ENCODE results near the gene HSBP1L1.
A peak's percentile ranks its signal among the peaks of the same experiment; 100 is the strongest.

The HSBP1L1 gene

DNA sequence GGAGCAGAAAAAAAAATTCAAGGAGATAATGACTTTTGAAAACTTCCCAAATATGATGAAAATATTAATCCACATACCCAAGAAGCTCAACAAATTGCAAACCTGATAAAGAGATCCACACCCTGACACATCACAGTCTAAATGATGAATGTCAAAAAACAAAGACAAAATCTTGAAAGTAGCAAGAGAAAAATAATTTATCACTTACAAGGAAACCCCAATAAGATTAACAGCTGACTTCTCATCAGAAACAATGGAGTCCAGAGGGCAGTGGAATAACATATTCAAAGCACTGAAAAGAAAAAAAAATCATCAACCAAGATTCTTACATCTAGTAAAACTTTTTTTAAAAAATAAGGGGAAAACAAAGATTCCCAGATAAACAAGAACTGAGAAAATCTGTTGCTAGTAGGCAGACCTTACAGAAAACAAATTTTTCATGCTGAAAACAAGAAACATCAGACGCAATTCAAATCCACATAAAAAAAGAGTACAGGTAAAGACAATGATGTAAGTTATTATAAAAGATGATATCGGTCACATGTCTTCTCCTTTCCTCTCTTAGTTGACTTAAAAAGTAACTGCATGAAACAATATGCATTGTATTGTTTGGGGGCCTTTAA, 34.3 kb upstream of the HSBP1L1 start:
- DNase-seq, result no peak

DNA sequence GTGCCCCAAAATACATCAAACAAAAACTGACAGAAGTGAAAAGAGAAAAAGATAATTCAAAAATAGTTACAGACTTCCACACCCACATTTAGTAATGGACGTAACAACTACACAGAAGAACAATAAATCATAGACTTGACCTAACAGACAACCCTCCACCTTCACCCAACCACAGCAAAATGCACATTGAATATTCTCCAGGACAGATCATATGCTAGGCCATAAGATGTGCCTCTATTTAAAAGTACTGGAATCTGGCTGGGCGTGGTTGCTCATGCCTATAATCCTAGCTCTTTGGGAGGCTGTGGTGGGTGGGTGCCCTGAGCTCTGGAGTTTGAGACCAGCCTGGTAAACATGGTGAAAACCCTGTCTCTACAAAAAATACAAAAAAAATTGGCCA, 33.0 kb upstream of the HSBP1L1 start:
- no peak for DNase-seq

DNA sequence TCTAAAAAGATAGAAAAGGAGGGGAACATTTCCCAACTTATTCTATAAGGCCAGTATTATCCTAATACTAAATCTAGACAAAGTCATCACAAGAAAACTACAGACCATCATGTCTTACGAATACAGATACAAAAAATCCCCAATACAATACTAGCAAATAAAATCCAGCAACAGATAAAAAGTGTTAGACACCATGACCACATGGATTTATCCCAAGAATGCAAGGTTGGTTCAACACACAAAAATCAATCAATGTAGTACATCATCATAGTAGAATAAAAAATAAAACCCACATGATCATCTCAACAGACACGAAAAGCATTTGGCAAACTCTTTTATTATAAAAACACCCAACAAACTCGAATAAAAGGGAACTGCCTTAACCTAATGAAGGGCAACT, 31.5 kb upstream of the HSBP1L1 start:
- DNase-seq, result no peak

DNA sequence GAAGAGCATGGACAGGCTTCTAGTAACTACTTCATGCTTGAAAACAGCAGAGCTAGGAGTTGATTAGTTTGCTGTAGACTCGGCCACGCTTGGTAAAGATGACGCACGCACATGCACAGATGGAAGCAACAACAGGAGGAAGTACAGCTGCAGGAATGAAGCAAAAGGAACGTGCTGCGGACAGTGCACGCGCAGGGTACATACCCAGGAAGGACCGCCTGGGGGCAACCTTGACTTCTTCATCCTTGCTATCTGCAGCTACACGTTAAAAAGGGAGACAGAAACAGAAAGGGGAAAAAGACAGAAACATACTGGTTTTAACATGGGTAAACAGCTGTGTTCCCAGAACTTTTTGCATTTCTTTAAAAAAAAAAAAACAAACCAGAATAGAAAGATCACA, 30.7 kb upstream of the HSBP1L1 start:
- DNase-seq, result no peak

DNA sequence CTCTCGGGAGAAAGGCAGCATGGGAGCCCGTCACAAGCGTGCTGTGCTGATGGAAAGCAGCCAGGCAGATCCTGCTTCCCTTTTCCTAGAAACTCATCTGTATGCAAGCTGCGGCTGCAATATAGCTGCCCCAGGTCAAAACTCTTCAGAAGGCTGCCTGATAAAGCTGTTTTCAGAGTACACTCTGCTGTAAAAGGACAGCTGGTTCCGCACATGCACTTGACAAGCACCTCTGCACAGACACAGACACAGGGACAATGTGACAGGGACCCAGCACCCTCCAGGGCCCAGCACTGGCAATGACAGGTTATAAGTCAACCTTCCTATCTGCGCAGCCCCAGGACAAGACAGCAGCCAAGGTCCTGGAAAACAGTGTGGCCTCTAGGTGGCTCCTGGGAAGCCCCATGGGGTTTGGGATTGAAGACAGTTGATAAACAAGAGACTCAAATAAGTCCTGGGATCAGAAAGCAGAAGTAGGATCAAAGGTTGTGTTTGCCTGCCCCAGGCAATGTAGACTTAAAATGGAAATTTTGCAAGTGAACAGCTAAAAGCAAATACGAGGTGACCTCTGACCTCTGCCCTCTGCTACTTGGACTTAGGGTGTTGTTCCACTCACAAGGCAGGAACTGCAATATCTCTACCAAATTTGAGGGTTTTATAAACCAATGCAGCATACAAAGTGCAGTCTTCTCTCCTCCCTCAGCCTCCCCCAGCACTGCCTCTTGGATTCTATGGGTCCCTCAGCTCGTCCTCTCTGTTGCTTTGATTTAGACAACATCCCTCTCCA, 29.9 kb upstream of the HSBP1L1 start:
- DNase-seq, result no peak

DNA sequence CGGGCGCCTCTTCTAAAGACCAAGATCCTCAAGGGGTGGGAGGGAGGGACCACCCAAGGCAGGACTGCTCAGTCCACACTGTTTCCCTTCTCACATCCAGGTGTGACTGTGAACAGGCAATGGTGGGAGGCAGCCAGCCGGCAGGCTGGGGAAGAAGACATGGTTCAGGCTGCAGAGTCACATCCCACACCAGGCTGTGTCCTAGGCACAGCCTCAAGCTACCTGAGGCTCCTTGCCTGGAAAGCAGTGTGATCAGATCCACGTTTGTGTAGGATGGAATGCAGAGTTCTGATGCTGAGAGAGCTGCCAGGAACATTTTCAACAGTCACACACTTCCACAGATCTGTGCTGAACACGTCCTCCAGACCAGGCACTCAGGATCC, 29.4 kb upstream of the HSBP1L1 start:
- no peak for DNase-seq

DNA sequence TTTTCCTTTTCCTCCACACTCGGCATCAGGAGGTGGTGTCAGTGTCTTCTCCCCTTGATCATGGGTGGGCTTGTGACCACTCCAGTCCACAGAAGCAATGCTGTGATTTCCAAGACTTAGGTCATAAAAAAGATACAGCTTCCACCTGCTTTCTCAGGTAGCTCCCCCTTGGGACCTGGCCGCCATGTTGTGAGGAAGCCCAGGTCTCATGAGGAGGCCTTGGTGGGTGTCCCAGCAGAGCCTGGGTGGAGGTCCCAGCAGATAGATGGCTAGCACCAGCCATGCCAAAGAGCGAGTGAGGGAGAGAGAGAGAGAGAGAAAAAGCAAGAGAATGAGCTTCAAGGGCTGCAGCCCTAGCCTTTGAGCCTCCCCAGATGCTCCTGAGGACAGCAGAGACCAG, 28.9 kb upstream of the HSBP1L1 start:
- no peak for DNase-seq

DNA sequence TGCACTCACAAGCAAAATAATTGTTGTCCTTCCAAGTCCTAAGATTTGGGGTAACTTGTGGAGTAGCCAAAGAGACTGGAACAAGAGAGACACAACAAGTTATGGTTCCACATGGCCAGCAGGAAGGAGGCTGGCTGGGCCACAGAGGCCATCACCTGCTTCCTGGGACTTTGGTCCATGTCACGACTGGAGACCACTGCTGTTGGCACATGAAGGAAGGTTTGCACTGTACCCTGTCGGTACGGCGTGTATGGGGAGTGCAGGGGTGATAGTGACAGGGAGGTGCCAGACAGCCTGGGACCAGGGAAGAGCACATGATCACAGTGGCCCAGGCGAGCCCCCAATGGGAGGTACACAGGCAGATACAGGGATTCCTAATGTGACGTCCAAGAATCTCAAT, 28.5 kb upstream of the HSBP1L1 start:
- DNase-seq, result no peak

DNA sequence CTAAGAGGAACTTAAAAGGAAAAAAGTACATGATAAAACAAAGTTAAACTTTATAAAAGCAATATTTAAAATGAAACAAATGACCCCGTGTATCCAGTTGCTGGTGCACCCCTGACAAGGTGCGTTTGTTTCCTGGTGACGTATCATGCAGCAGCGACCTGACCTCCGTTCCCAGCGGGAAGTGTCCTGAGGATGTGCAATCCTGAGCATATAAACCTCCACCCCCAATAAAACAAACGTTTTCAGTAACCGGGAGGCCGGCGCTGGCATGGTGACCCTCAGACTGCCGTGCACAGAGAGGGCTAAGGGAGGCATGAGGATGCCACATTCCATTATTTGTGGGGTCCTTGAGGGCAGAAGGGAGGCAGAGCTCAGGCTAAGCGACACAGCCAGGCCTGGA, 27.8 kb upstream of the HSBP1L1 start:
- no peak for DNase-seq

DNA sequence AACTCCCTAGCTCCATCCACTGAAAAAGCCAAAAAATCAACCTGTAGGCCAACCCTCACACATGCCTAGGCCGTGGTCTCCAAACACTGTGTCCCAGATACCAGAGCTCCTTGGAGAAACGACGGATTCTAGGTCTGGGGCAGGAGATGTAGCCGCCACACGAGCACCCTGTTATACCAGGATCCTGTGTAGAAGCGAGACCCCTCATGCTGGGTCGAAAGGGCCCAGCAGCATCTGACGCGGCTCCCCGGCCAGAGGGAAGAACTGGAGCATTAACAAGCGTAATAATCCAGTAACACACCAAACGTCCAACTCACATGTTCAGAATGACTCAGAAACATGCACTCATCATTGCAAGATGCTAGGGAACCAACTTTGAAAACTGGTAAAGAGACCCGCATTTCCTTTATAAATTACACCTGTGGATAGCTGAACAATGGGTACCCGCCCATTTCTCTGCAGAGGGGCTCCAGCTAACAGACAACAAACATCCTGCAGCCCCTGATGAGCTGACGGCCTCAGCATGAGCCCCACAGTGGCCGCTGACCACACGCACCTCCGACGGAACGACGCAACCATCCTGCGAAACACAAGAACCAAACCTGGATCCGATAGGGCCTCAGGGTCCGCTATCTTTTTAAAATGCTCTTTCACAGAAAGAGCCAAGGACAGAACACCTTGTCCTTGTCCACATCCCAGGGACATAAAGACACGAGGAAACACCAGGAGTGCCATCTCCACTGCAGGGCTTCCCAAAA, 27.2 kb upstream of the HSBP1L1 start:
- DNase-seq, result no peak

DNA sequence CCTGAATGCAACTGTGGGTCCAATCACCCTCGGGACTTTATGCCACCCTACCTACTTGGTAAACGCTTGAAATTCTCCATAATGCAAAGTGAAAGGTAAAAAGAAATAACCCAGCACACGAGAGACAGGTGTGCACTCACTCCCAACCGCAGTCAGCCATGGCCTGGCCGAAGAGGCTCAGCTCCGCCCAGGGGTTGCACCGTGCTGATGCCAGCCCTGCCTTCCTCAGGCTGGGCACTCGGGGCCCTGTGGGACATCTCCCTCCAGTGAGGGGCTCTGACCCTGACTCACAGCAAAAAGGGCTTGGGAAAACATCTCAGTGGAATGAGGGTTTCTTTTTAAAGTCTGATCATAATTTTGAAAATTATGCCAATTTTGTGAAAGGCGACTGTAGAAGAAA, 26.2 kb upstream of the HSBP1L1 start:
- no peak for DNase-seq

DNA sequence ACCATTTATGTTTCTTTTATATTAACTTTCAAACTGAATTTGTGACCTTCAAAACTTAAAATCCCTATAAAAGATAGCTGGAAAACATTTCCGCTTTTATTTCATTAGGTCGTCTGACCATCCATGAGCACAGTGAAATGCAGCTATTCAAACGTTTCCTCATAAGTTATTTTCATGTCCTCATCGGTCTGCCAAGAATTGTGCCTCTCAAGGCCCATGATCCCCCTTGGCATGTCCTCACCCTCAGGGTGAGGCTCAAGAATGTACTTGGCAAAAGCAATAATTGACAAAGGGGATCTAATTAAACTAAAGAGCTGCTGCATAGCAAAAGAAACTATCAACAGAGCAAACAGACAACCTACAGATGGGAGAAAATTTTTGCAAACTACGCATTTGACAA, 25.3 kb upstream of the HSBP1L1 start:
- DNase-seq, result no peak

DNA sequence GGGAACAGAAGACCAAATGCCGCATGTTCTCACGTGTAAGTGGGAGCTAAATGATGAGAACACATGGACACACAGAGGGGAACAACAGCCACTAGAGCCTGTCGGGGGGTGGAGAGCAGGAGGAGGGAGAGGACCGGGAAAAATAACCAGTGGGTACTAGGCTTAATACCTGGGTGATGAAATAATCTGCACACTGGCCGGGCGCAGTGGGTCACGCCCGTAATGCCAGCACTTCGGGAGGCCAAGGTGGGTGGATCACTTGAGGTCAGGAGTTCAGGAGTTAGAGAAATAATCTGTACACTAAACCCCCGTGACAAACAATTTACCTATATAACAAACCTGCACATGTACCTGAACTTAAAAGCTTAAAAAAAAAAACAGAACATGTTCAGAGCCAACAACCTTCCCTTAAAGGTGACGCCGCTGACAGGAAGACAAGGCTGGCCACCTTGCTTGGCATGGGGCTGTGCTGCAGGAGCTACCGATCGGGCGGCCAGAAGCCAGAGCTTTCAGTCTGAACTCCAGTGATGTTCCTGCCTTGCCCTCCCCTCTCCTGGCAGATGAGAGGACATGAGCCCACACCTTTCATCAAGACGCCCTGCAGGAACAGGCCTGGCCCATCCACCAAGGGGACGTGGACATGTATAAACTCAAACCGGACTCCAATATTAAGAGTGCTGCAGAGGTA, 24.2 kb upstream of the HSBP1L1 start:
- DNase-seq, result no peak

DNA sequence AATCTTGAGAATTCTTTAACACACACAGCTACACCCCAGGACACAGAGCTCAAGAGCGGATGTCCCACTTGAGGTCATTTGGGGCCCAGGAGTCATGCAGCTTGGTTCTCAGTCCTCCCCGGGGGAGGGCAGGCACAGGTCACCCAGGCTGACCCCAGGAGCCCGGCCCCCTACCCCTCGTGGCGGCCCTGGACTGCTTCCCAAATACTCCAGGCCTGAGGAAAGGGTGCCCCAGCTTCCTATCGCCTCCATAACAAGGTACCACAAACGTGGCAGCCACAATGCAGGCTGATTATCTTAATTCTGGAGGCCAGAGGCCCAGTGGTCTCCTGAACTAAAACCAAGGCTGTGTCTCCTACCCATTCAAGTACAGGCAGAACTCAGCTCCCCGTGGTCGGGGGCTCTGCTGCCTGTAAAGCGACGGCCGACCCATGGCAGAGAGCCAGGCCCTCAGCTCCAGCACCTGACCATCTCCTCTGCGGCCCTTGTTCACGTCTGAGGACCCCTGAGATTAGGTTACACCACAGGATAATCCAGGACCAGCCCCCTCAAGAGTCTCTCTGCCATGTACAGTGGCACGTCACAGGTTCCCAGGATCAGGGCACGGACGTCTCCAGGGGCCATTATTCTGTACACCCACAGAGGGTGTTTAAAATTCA, 23.5 kb upstream of the HSBP1L1 start:
- DNase-seq, result no peak

DNA sequence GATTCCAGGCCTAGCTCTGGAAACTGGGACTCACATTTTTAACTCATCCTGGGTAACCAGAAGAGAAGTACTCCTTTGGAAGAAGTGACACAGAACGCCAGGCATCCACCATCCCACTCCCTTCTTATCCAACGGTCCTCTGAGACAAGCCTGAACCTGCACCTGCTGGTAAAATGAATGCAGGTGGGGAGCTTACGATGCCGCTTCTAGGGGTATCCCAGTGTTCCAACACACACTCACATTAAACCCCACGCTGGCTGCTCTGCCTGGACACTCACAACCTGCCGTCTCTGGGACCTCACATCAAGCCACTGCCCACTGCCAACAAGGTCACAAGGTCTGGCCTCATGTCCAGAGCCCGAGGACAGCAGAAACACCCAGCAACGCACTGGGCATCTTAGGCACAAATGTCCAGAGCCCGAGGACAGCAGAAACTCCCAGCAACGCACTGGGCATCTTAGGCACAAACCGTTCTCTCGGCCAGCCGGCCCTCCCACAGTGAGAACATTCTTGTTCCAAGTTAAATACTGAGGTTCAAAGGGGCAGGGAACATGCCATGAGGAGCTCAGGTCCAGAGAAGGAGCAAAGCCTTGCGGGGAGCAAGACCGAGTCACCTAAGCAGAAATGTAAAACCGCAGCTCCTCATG, 22.8 kb upstream of the HSBP1L1 start:
- no peak for DNase-seq

DNA sequence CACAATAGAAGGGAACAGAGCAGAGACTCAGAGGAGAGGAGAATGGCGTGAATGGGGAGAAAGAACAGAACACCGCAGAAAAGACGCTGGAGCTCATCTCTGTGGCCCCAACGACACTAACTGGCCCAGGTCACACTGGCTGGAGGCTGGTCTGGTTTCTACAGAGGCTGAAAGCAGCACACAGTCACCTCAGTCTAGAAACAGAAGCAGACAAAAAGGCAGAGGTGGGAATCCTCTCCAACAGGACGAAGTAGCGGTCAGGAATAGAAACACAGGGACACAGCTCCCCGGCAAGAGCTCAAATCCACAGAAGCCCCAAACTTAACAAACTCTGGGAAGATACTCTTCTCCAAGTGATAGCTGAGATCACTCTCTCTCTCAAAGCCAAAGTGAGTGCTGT, 22.2 kb upstream of the HSBP1L1 start:
- no peak for DNase-seq

DNA sequence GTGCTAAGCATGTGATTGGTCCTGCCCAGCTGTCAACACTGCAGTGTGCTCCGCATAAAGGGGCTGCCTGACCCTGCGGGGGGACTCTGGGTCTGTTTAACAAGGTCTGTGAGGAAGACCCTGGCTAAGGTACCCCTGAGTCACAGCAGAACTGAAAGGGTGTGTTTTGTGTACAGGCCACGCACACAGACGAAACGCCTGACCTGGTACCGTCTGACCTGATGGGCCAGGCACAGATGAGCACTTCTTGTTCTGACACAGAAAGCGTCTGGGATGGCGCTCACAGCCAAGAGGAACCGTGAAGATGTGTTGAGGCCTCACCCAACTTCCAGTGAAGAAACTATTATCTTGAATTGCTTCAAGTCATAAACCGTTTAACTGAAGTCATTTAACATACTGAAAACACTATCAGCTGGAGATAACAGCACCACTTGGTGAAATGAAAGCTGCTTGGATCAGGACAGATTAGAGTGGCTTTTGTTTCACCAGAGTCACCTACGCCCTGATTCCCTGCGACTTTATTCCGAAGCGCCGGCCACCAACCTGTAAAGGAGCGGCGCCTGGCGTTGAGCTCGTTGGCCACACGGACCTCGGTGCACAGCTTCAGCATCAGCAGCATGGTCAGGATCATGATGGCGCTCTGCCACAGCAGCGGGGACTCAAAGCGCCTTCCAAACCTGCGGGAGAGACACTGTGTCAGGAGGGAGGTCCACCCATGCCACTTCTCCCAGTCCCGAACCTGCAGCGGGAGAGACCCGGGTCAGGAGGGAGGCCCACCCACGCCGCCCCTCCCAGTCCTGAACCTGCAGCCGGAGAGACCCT, 21.4 kb upstream of the HSBP1L1 start:
- DNase-seq, result no peak

DNA sequence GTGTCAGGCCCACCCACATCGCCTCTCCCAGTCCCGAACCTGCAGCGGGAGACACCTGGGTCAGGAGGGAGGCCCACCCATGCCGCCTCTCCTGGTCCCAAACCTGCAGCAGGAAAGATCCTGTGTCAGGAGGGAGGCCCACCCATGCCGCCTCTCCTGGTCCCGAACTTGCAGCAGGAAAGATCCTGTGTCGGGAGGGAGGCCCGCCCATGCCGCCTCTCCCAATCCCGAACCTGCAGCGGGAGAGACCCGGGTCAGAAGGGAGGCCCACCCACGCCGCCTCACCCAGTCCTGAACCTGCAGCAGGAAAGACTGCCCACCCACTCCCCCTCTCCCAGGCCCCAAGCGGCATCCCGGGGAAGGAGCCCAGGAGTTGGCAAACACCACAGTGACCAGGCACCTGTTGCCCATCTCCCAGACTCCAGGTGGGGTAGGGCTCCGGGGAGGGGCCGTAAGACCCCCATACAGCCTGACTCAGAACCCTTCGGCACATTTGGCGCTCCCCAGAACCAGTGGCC, 20.8 kb upstream of the HSBP1L1 start:
- no peak for DNase-seq

DNA sequence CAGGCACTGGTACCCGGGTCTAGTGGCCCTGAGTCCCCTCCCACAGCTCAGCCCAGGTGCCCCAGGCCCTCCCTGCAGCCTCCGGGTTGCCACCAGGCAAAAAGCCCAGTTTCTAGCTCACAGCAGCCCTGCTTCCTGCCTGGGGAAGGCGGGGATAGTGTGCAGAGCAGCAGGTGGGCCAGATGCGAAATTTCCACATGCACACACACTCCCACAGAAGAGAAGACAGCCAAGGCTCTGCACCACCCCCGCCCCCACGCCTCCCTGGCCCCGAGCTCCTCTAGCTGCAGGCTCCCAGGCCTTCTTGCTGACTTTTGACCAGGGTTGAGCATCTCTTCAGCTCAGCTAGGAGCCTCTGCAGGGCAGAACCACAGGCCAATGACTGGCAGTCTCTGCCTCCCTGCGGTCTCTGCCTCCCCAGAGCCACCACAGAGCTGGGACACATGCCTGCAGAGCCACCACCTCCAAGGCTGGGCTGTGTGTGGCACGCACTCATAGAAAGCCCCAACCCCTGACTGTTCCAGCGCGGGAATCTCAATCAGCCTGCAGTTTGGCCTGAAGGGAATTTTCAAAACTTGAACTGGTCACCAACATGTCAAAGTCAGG, 20.2 kb upstream of the HSBP1L1 start:
- DNase-seq, result peak; percentile 39

DNA sequence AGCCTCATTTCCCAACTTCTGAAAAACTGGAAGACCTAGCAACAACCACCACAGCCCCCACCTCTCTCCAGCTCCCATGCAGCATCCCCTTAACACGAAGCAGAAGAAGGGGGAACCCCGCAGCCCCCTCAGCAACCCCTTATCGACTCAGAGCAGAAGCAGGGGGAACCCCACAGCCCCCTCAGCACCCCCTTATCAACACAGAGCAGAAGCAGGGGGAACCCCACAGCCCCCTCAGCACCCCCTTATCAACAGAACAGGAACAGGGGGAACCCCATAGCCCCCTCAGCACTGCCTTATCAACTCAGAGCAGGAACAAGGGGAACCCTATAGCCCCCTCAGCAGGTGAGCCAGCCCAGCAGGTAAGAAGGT, 19.7 kb upstream of the HSBP1L1 start:
- no peak for DNase-seq

All from NCI-H345 (cell line).